NCI-H2171 treated with DMSO at 0.1 percent for 48 hours (cell line): ENCODE measurements around the gene HLF.
A peak's percentile ranks its signal among the peaks of the same experiment; 100 is the strongest.

Source experiments
- DNase-seq: peaks from one replicate; lab custom pipeline; 2025; lab: John Stamatoyannopoulos, UW

HLF gene

GRCh38 chr17:55254375-55254774, 10.4 kb upstream of the HLF start:
- DNase-seq: no peak

GRCh38 chr17:55258578-55259135, 6.1 kb upstream of the HLF start:
- no peak for DNase-seq

GRCh38 chr17:55259684-55260111, 5.1 kb upstream of the HLF start:
- no peak for DNase-seq

DNA sequence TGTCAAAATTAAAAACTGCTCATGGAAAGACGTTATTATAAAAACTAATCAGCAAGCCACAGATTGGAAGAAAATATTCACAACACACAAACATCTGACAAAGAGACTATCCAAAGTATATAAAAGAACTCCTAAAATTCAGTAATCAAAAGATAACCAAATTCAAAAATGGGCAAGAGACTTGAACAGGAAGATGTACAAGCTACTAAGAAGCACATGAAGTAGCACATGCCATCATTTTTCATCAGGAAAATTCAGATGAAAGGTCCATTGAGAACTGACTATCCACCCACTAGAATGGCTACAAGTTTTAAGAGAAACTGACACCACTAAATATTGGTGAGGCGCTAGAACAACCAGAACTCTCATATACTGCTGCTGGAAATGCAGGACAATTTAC, 3.4 kb upstream of the HLF start:
- no peak for DNase-seq

DNA sequence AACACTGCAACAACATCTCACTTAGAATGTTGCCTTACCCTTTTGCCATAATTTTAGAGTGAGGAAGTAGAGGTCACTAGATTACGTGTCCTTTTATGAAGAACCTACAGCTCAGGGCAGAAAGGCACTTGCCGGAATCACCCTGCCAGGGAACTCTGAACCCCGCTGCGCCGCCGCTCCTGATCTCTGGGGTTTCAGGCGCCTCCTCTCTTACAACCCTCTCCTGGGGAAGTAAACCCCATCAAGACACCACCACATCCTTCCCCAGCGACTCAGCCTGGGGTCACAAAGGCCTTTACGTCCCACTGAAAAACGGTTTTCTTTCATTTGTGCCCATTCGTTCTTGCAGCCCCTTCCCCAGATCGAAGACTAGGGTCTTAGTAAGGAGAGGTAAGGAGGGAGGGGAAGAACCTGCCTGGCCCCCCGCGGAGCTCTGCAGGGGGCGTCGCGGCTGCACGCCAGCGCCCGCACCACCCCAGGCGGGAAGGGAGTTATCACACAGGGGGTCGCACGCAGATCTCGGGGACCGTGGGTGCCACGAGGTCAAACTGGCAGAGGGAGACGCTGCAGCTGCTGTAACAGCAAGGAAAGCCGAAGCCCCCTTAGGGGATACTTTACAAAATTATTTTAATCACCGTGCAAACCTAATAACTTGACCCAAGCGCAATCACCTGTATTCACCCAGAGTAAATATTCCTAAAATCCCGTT, 1.0 kb upstream of the HLF start:
- DNase-seq: no peak

DNA sequence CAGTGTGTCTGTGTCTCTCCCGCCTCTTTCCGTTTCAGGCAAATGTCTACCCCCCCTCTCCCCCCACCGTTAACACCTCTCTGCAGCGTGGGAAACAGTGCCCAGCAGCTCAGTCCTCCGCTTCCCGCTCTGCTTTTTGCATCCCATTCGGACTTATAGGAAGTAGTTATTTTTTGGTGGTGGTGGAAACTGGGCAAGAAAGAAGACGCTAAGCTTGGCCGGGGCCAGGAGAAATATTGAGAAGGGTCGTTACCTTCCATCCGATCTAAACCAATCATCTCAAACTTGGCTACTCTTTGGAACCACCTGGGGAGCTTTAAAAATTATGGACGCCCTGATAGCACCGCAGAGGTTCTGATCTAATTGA, 499 bp upstream of the HLF start:
- DNase-seq: no peak

DNA sequence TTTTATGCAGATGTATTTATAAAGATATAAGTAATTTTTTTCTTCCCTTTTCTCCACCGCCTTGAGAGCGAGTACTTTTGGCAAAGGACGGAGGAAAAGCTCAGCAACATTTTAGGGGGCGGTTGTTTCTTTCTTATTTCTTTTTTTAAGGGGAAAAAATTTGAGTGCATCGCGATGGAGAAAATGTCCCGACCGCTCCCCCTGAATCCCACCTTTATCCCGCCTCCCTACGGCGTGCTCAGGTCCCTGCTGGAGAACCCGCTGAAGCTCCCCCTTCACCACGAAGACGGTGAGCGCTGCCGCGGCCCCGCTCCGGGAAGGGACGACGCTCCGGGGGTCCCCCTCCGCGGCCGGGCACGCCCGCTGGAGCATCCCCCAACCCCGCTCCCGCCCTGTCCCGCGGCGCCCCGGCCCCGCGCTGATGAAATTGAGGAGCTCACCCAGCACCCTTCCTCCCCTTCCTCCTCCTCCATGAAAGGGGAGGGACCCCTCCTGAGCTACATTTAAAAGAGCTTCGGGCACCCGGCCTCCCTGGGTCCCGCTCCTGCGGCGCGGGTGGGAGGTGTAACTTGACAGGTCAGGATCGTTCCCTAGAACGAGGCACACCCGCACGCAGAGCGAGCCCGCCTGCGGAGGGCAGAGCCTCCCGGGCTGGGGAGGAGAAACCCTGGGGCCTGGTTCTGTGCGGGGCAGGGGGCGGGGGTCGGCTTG, 706 bp downstream of the HLF start:
- DNase-seq: peak; percentile 51

DNA sequence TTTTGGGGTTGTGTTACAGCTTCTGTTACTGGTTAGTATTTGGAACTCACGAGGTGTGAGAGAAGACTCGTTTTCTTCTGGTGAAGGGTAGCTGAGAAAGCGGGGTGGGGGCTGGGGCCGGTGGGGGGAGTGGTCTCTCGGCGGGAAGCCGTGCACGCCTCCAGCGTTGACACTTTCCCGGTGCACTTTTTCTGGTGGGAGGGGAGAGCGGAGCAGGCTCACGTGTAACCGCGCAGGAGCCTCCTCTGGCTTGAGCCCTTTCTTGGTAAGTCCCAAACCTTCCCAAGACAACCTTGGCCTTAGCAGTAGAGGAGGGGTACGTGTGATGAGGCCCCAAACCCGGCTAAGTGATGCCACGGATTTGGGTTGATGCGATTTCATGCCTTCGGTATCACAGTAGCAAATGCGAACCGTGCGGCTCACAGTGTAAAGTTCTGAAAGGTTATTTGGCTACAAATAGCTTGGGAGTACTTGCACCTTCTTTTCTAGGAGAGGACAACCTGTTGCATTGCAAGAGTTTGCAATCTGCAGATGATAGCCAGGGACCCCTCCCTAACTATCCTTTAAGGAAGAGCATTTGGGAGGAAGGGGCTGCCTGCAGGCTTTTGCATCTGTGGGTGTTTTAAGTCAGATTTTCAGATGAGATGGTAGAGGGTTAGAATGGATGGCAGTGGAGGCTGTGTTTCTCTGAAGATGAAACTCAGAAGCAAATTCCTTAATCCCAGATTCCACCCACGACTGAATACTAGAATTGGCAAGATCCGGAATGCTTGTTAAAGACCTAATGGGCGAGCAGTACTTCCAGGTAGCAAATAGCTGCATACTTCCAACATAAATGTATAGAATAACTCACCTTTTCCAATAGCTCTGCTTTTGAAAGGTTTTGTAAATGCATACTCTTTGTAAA, 1.5 kb downstream of the HLF start:
- no peak for DNase-seq

- DNase-seq: no peak
These were observed 2.4 kb downstream of the HLF start for GRCh38 chr17:55266958-55267688.

- no peak for DNase-seq
These were observed 3.3 kb downstream of the HLF start for GRCh38 chr17:55267777-55268648.

- DNase-seq: no peak
These were observed 4.1 kb downstream of the HLF start for GRCh38 chr17:55268649-55269480.

GRCh38 chr17:55269894-55270293, 5.1 kb downstream of the HLF start:
- no peak for DNase-seq

GRCh38 chr17:55271223-55271571, 6.4 kb downstream of the HLF start:
- no peak for DNase-seq

DNA sequence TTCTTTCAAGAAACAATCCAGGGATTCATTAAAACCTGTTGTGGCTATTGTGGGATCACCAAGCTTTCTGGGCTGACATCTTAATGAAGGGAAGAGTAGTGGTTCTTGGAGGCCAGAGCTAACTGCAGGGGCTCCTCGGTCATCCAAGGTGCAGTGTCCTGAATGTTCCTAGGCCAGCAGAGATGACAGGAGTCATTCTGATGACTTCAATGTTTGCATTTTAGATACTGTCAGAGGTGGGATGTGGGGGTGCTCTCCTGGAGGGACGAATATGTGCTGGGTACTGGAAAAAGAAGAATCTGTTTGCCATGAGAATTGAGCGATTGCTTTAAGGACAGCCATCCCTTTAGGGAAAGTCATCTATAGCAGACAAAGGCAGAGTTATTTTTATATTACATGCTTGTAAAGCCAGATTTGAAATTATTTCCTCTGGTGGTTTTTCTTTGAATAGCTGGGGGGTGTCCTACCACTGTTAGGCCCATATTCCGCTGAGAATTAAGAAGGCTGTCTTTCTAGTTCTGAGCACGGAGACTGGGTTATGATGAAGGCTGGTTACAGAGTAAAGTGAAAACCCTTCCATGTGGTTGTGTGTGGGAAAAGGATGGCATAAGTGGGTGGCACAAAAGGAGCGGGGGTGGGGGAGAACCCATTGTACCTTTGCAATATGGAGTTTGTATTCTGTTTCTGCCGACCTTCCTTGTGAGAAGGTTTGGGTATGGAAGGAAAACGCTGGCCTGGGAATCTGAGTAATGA, 7.4 kb downstream of the HLF start:
- no peak for DNase-seq

DNA sequence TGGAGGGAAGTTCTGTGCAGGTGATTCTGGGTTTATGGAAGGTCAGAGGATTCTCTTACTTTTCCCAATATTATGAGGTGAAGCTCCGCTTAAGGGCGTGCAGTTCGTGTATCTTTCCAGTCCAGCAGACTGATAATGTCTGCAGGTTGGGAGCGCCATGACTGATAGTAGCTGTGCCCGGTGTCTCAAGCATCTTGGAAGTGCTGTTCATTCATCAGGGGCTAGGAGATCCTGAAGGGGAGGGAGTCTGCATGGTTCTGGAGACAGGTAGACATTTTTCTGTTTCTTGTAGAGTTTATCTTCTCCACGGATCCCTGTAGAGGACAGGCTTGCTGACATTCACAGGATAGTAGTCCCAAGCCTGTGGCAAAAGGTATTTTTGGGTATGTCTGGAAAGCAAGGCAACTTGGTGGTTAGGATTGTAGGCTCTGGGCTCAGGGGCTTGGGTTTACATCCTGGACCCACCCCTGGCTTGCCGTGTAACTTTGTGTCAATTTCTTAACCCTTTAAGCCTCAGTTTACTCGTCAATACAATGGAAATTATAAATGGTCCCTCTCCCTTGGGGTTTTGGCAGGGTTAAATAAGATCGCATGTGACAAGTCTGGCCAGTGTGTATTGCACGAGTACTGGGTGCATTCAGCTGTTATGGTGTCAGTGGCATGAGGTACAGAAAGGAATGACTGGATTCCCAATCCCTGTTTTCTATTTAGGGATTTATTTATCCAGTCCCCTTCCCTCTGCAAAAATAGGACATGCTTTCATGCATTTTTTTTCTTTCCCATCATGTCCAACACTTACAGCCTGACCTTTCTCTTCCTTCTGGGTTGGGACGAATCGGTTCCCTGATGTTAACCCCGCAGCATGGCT, 8.2 kb downstream of the HLF start:
- DNase-seq: no peak

- peak; percentile 36 for DNase-seq
These were observed 9.0 kb downstream of the HLF start for GRCh38 chr17:55273579-55274354.
